GM12891 (cell line): ENCODE results near the gene TNFRSF8.
"Not testable (repeated sequence)": the region's sequence is repeated elsewhere in the genome, so short reads cannot be mapped to it uniquely, and the experiment has no call there.

Experiments
- DNase-seq: peaks from one replicate; pipeline ENCODE4 v3.0.0; 2011; ENCODE audit warnings: low spot score; ENCODE audit not compliant: insufficient read length
- FAIRE-seq: peaks from 2 replicates; lab custom pipeline; 2011; peaks lifted over from hg19 to GRCh38; lab: Jason Lieb, UNC
- PAX5 ChIP-seq: IDR thresholded peaks from 2 replicates; pipeline ENCODE4 v1.6.1; 2011; ENCODE audit warnings: low read length, moderate library complexity, mild to moderate bottlenecking; ENCODE audit not compliant: insufficient read depth, severe bottlenecking
- POLR2A ChIP-seq: IDR thresholded peaks from 2 replicates; pipeline ENCODE4 v1.6.1; 2011; ENCODE audit warnings: low read depth, low read length, control low read depth
- POLR2AphosphoS5 ChIP-seq: IDR thresholded peaks from 2 replicates; pipeline ENCODE4 v1.6.1; 2011; ENCODE audit warnings: low read depth, low read length, control low read depth
- POU2F2 ChIP-seq: IDR thresholded peaks from 2 replicates; pipeline ENCODE4 v1.6.1; 2011; ENCODE audit warnings: low read depth, mild to moderate bottlenecking, control low read depth, low read length, moderate library complexity
- SPI1 ChIP-seq: IDR thresholded peaks from 2 replicates; pipeline ENCODE4 v1.6.1; 2011; ENCODE audit warnings: low read depth, low read length, control low read depth
- TAF1 ChIP-seq: IDR thresholded peaks from 2 replicates; pipeline ENCODE4 v1.6.1; 2011; ENCODE audit warnings: low read depth, low read length, control low read depth

The TNFRSF8 gene

GRCh38 chr1:12028248-12028647 is 34.9 kb upstream of the TNFRSF8 start:
- no peak for TF ChIP-seq POLR2A
- no peak for TF ChIP-seq TAF1
- no peak for TF ChIP-seq PAX5
- no peak for TF ChIP-seq POLR2AphosphoS5
- TF ChIP-seq POU2F2: no peak
- TF ChIP-seq SPI1: no peak
- FAIRE-seq (no peak), DNase-seq (no peak)

DNA sequence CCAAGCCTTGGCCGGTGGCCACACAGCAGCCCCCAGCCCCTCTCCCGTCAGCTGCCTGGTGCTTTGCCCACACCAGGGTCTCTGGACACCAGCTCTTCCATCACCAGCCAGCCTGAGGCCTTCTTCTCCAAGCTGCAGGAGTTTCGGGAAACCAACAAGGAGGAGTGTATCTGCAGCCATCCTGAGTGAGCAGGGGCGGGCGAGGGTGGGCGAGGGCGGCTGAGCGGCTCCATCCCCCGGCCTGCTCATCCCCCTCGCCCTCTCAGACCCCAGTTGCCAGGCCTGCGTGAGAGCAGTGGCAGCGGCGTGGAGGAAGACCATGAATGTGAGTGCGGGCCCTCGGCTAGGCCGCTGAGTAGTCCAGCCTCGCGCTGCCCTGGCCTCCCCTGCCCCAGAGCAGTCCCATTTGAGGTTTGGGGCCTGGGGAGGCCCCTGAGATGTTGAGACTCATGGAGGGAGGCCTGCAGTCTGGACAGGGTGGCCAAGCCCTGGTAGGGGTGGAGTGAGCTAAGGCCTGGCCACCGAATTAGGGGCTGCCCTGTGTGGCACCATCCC is 34.1 kb upstream of the TNFRSF8 start:
- FAIRE-seq: no peak
- no peak for TF ChIP-seq POU2F2

DNA sequence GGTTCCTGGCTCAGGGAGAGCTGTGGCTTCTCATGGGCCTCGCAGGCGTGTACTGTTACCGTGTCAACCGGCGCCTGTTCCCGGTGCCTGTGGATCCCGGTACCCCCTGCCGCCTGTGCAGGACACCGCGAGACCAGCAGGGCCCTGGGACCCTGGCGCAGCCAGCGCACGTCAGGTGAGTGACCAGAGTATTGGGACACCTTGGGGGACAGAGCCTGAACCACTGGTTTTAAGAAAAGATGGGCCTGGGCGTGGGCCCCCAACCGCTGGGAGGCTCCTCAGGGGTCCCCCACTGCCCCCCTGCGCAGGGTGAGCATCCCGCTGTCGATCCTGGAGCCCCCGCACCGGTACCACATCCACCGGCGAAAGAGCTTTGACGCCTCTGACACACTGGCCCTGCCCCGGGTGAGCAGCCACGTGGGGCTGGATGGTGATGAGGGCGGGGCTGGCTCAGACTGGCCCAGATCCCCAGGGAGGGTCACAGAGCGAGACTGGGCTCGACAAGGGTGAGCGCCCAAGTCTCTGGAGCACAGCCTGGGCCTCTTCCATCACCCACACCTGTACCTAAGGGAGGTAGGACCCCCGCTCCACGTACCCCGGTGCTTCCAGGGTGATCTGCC is 33.3 kb upstream of the TNFRSF8 start:
- DNase-seq (no peak), FAIRE-seq (peak; percentile 35)
- TF ChIP-seq POLR2AphosphoS5 (no peak), PAX5 (no peak), TAF1 (no peak), POLR2A (no peak), POU2F2 (no peak), SPI1 (no peak)

More for the DNA sequence above, 34.1 kb upstream of the TNFRSF8 start:
- DNase-seq: no peak

- DNase-seq: peak; percentile 68
- peak; percentile 77 for FAIRE-seq
- TF ChIP-seq TAF1: no peak
- TF ChIP-seq POU2F2: no peak
- no peak for TF ChIP-seq PAX5
- no peak for TF ChIP-seq SPI1
- no peak for TF ChIP-seq POLR2A
- no peak for TF ChIP-seq POLR2AphosphoS5
Measured at GRCh38 chr1:12031039-12031980, 31.8 kb upstream of the TNFRSF8 start.

DNA sequence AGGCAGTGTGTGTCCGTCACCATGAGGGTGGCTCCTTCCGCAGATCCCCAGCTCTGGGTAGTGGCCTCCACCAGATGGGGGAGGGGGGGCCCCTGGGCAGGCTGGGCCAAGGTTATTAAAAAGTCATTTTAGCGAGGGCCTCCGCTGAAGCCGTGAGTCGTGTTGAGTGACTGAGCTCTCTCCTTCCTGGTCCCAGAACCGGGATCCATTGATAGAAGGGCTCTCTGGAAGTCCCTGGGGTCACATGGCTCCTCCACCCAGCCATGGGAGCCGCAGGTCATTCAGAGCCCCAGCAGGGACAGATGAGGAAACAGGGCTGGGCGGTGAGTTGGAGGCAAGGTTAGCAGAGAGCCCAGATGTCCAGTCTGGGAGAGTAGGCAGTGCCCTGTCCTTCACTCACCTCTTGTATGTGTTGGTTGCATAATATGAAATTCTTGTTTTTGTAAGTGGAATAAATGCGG is 30.9 kb upstream of the TNFRSF8 start:
- DNase-seq (no peak), FAIRE-seq (no peak)
- no peak for TF ChIP-seq POLR2A
- no peak for TF ChIP-seq POLR2AphosphoS5
- TF ChIP-seq PAX5: no peak
- TF ChIP-seq POU2F2: no peak
- TF ChIP-seq SPI1: no peak
- no peak for TF ChIP-seq TAF1

- not testable (repeated sequence) for DNase-seq, FAIRE-seq
Measured at GRCh38 chr1:12033441-12033840, 29.7 kb upstream of the TNFRSF8 start.

DNA sequence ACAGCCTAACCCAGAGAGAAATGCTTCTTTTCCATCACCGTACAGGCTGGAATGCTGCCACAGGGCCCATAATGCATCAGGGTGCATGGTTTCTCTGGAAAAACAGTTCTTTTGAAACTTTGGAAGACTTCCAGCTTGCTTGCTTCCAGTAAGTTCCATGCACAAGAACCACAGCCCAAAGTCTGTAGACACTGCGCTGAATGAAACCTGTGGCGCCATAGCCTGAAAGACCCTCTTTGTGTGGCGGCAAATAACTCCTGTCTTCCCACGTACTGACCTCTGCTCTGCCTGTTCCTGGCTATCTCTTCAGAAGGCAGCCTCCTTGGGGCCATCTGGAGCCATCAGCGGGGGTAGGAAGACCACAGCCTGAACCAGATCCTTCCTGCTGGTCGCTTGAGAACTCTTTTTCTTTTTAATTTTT is 28.7 kb upstream of the TNFRSF8 start:
- FAIRE-seq (no peak), DNase-seq (no peak)
- no peak for TF ChIP-seq POLR2AphosphoS5
- no peak for TF ChIP-seq POLR2A
- TF ChIP-seq TAF1: no peak
- no peak for TF ChIP-seq PAX5
- no peak for TF ChIP-seq POU2F2
- TF ChIP-seq SPI1: no peak

GRCh38 chr1:12035312-12035711 is 27.8 kb upstream of the TNFRSF8 start:
- FAIRE-seq (no peak), DNase-seq (no peak)
- no peak for TF ChIP-seq SPI1
- TF ChIP-seq PAX5: no peak
- no peak for TF ChIP-seq TAF1
- TF ChIP-seq POU2F2: no peak
- TF ChIP-seq POLR2AphosphoS5: no peak
- no peak for TF ChIP-seq POLR2A

- FAIRE-seq: no peak
Measured at GRCh38 chr1:12037486-12038355, 25.4 kb upstream of the TNFRSF8 start.

More at GRCh38 chr1:12037486-12038355, 25.4 kb upstream of the TNFRSF8 start:
- TF ChIP-seq SPI1 (no peak), PAX5 (no peak), TAF1 (no peak), POLR2AphosphoS5 (no peak), POU2F2 (no peak), POLR2A (no peak)
- no peak for DNase-seq
